Muscle layer of duodenum (tissue), 2 donors: ENCODE data around the gene ASNSD1.

Source experiments
- H3K27ac ChIP-seq: one replicate; pipeline ENCODE4 v1.7.0; 2013; ENCODE audit warnings: mild to moderate bottlenecking, low read length
- H3K27me3 ChIP-seq: one replicate; pipeline ENCODE4 v1.7.0; 2013; ENCODE audit warnings: low read depth, mild to moderate bottlenecking, control low read depth, low read length
- H3K36me3 ChIP-seq, 2 donors: one replicate each; pipeline ENCODE4 v1.7.0; 2013; ENCODE audit warnings: low read length in 2 of 2, control low read depth in 1 of 2, mild to moderate bottlenecking in 1 of 2; ENCODE audit not compliant: insufficient read depth in 2 of 2, control insufficient read depth in 1 of 2
- H3K4me1 ChIP-seq, 2 donors: one replicate each; pipeline ENCODE4 v1.7.0; 2013; ENCODE audit warnings: low read length in 2 of 2, mild to moderate bottlenecking in 2 of 2, control low read depth in 1 of 2, moderate library complexity in 1 of 2; ENCODE audit not compliant: insufficient read depth in 2 of 2, control insufficient read depth in 1 of 2
- H3K4me3 ChIP-seq, 2 donors: one replicate each; pipeline ENCODE4 v1.7.0; 2013; ENCODE audit warnings: low read length in 2 of 2, low read depth in 1 of 2, mild to moderate bottlenecking in 1 of 2
- H3K9me3 ChIP-seq, 2 donors: one replicate each; pipeline ENCODE4 v1.7.0; 2013; ENCODE audit warnings: low read length in 2 of 2, control low read depth in 1 of 2, mild to moderate bottlenecking in 1 of 2; ENCODE audit not compliant: control insufficient read depth in 1 of 2
- donor health status: healthy.

The ASNSD1 gene

GRCh38 chr2:189661148-189661956 is at the start of gene ASNSD1:
Gene ASNSD1 (plus strand): TSS chr2:189661459. CDS start chr2:189666133, 4,674 bp downstream.
- Histone ChIP-seq H3K27ac (peak within 1 kb of the TSS; percentile 90), H3K4me1 (peaks cover 8 to 18% of the 10 kb centered on the region in 2 donors), H3K4me3 (peak within 1 kb of the TSS; percentile 82 to 97), H3K9me3 (no peaks in the 10 kb centered on the region), H3K27me3 (no peaks in the 10 kb centered on the region), H3K36me3 (peaks cover 2 to 5% of the 10 kb centered on the region in 2 donors)

- H3K9me3 ChIP-seq, result no peaks in the 10 kb centered on the region
Measured at GRCh38 chr2:189613077-189613636, 48.1 kb upstream of the ASNSD1 start.

GRCh38 chr2:189613650-189614420 is 47.4 kb upstream of the ASNSD1 start:
- Histone ChIP-seq H3K27ac (no peak overlapping the region), H3K27me3 (no peaks in the 10 kb centered on the region), H3K36me3 (no peaks in the 10 kb centered on the region), H3K4me3 (peak overlapping the region in 1 of 2 donors; percentile 37), H3K4me1 (peaks cover 0 to 3% of the 10 kb centered on the region in 2 donors), H3K9me3 (no peaks in the 10 kb centered on the region)

More at GRCh38 chr2:189613077-189613636, 48.1 kb upstream of the ASNSD1 start:
- Histone ChIP-seq H3K4me3 (peak overlapping the region; percentile 15 to 37), H3K36me3 (no peaks in the 10 kb centered on the region), H3K4me1 (peaks cover 0 to 3% of the 10 kb centered on the region in 2 donors), H3K27me3 (no peaks in the 10 kb centered on the region), H3K27ac (no peak overlapping the region)

GRCh38 chr2:189614585-189614984 is 46.7 kb upstream of the ASNSD1 start:
- Histone ChIP-seq H3K4me1 (peaks cover 0 to 3% of the 10 kb centered on the region in 2 donors), H3K27me3 (no peaks in the 10 kb centered on the region), H3K27ac (no peak overlapping the region), H3K4me3 (no peak overlapping the region), H3K36me3 (no peaks in the 10 kb centered on the region), H3K9me3 (no peaks in the 10 kb centered on the region)

- no peak overlapping the region for H3K27ac ChIP-seq
- no peaks in the 10 kb centered on the region for H3K9me3 ChIP-seq
- H3K36me3 ChIP-seq, result no peaks in the 10 kb centered on the region
- H3K4me1 ChIP-seq, result no peaks in the 10 kb centered on the region
- no peak overlapping the region for H3K4me3 ChIP-seq
- no peaks in the 10 kb centered on the region for H3K27me3 ChIP-seq
Measured at GRCh38 chr2:189618197-189618596, 43.1 kb upstream of the ASNSD1 start.

GRCh38 chr2:189621781-189622180 is 39.5 kb upstream of the ASNSD1 start:
- H3K4me3 ChIP-seq, result no peak overlapping the region

GRCh38 chr2:189623049-189623448 is 38.2 kb upstream of the ASNSD1 start:
- Histone ChIP-seq H3K4me3 (no peak overlapping the region), H3K36me3 (no peaks in the 10 kb centered on the region), H3K27me3 (no peaks in the 10 kb centered on the region), H3K9me3 (no peaks in the 10 kb centered on the region), H3K27ac (no peak overlapping the region), H3K4me1 (no peaks in the 10 kb centered on the region)

More at GRCh38 chr2:189621781-189622180, 39.5 kb upstream of the ASNSD1 start:
- H3K4me1 ChIP-seq, result no peaks in the 10 kb centered on the region
- no peak overlapping the region for H3K27ac ChIP-seq
- H3K36me3 ChIP-seq, result no peaks in the 10 kb centered on the region
- H3K27me3 ChIP-seq, result no peaks in the 10 kb centered on the region
- H3K9me3 ChIP-seq, result no peaks in the 10 kb centered on the region

GRCh38 chr2:189624648-189625355 is 36.5 kb upstream of the ASNSD1 start:
- no peak overlapping the region for H3K4me3 ChIP-seq
- no peaks in the 10 kb centered on the region for H3K36me3 ChIP-seq
- H3K27me3 ChIP-seq, result no peaks in the 10 kb centered on the region
- no peaks in the 10 kb centered on the region for H3K4me1 ChIP-seq
- H3K9me3 ChIP-seq, result no peaks in the 10 kb centered on the region
- no peak overlapping the region for H3K27ac ChIP-seq

GRCh38 chr2:189625636-189626035 is 35.6 kb upstream of the ASNSD1 start:
- no peak overlapping the region for H3K27ac ChIP-seq

GRCh38 chr2:189627789-189628188 is 33.5 kb upstream of the ASNSD1 start:
- H3K36me3 ChIP-seq, result no peaks in the 10 kb centered on the region
- H3K27me3 ChIP-seq, result no peaks in the 10 kb centered on the region
- no peaks in the 10 kb centered on the region for H3K4me1 ChIP-seq
- no peaks in the 10 kb centered on the region for H3K9me3 ChIP-seq
- H3K27ac ChIP-seq, result no peak overlapping the region
- H3K4me3 ChIP-seq, result no peak overlapping the region

More at GRCh38 chr2:189625636-189626035, 35.6 kb upstream of the ASNSD1 start:
- no peak overlapping the region for H3K4me3 ChIP-seq
- no peaks in the 10 kb centered on the region for H3K27me3 ChIP-seq
- H3K9me3 ChIP-seq, result no peaks in the 10 kb centered on the region
- no peaks in the 10 kb centered on the region for H3K4me1 ChIP-seq
- H3K36me3 ChIP-seq, result no peaks in the 10 kb centered on the region
